ENCODE measurements around the gene COMMD1.

Gene COMMD1

GRCh38 chr2:61882850-61883249, 22.6 kb upstream of the COMMD1 start:
- TF ChIP-seq CTCF (conservative IDR thresholded peaks at IDR 0.05; ENCODE audit: control insufficient read depth, insufficient read depth, low read depth, low read length), result no peak
- H3K4me3 ChIP-seq (ENCODE audit: control insufficient read depth, low read depth, low read length), result no peak overlapping the region
- DNase-seq (ENCODE audit: low read depth), result no peak

GRCh38 chr2:61885896-61886603, 19.4 kb upstream of the COMMD1 start:
- no peak for DNase-seq (ENCODE audit: low read depth)
- TF ChIP-seq CTCF (conservative IDR thresholded peaks at IDR 0.05; ENCODE audit: control insufficient read depth, insufficient read depth, low read depth, low read length), result no peak
- H3K4me3 ChIP-seq (ENCODE audit: control insufficient read depth, low read depth, low read length), result peak overlapping the region; percentile 100

- DNase-seq (ENCODE audit: low read depth), result peak; percentile 51
- TF ChIP-seq CTCF (conservative IDR thresholded peaks at IDR 0.05; ENCODE audit: control insufficient read depth, insufficient read depth, low read depth, low read length), result no peak
- H3K4me3 ChIP-seq (ENCODE audit: control insufficient read depth, low read depth, low read length), result peak overlapping the region; percentile 100
Measured at GRCh38 chr2:61887717-61888266, 17.7 kb upstream of the COMMD1 start.

GRCh38 chr2:61888267-61889055, 17.0 kb upstream of the COMMD1 start, which contains the start of gene CCT4:
CCT4 (minus strand) TSS chr2:61888656; CDS start chr2:61888507, 149 bp downstream.
- DNase-seq (ENCODE audit: low read depth), result peak; percentile 74
- no peak for TF ChIP-seq CTCF (conservative IDR thresholded peaks at IDR 0.05; ENCODE audit: control insufficient read depth, insufficient read depth, low read depth, low read length)
- H3K4me3 ChIP-seq (ENCODE audit: control insufficient read depth, low read depth, low read length), result peak within 1 kb of the TSS; percentile 100

GRCh38 chr2:61898810-61899209, 6.7 kb upstream of the COMMD1 start:
- no peak overlapping the region for H3K4me3 ChIP-seq (ENCODE audit: control insufficient read depth, low read depth, low read length)
- TF ChIP-seq CTCF (conservative IDR thresholded peaks at IDR 0.05; ENCODE audit: control insufficient read depth, insufficient read depth, low read depth, low read length), result peak; percentile 36
- peak; percentile 10 for DNase-seq (ENCODE audit: low read depth)

GRCh38 chr2:61900281-61900680, 5.2 kb upstream of the COMMD1 start:
- H3K4me3 ChIP-seq (ENCODE audit: control insufficient read depth, low read depth, low read length), result no peak overlapping the region
- no peak for DNase-seq (ENCODE audit: low read depth)
- TF ChIP-seq CTCF (conservative IDR thresholded peaks at IDR 0.05; ENCODE audit: control insufficient read depth, insufficient read depth, low read depth, low read length), result no peak
